Thymus (tissue), 11 donors: ENCODE data around the gene BSG. TPM values are rescaled to one million over a fixed set of nuclear protein-coding genes. Genes with fewer than 3 reads are reported as not detected.
"Not testable (repeated sequence)": the region's sequence is repeated elsewhere in the genome, so short reads cannot be mapped to it uniquely, and the experiment has no call there.

Experiments
- DNase-seq, 9 donors: peaks; one replicate each; pipeline ENCODE4 v3.0.0-alpha.2; 2013; ENCODE audit warnings: low spot score in 9 of 9, low read depth in 6 of 9, missing footprints in 1 of 9
- H3K27ac ChIP-seq, 2 donors: one replicate each; pipeline ENCODE4 v1.5.1; 2013; ENCODE audit warnings: control low read depth in 1 of 2, low read depth in 1 of 2, low read length in 1 of 2, mild to moderate bottlenecking in 1 of 2, moderate library complexity in 1 of 2
- H3K27me3 ChIP-seq, 2 donors: one replicate each; pipeline ENCODE4 v1.5.1; 2013; ENCODE audit warnings: low read length in 1 of 2; ENCODE audit not compliant: control insufficient read depth in 2 of 2, insufficient read depth in 1 of 2
- H3K36me3 ChIP-seq, 2 donors: one replicate each; pipeline ENCODE4 v1.5.1; 2013; ENCODE audit warnings: low read length in 1 of 2, mild to moderate bottlenecking in 1 of 2, moderate library complexity in 1 of 2; ENCODE audit not compliant: control insufficient read depth in 2 of 2, insufficient read depth in 2 of 2
- H3K4me1 ChIP-seq, 2 donors: one replicate each; pipeline ENCODE4 v1.5.1; 2013; ENCODE audit warnings: low read length in 2 of 2; ENCODE audit not compliant: control insufficient read depth in 2 of 2, insufficient read depth in 2 of 2
- H3K4me3 ChIP-seq, 2 donors: one replicate each; pipeline ENCODE4 v1.5.1; 2013; ENCODE audit warnings: low read length in 2 of 2, control low read depth in 1 of 2, mild to moderate bottlenecking in 1 of 2
- H3K9me3 ChIP-seq, 2 donors: one replicate each; pipeline ENCODE4 v1.5.1; 2013; ENCODE audit warnings: low read length in 1 of 2, mild to moderate bottlenecking in 1 of 2; ENCODE audit not compliant: control insufficient read depth in 2 of 2, insufficient read depth in 1 of 2
- WGBS: extraction: QIAGEN DNeasy Blood & Tissue Kit; methylation state at CpG from one replicate; pipeline ENCODE4 v1.1.7; 2013; 5-methylcytosine and 5-hydroxymethylcytosine counted together
- polyA plus RNA-seq: library from polyadenylated mRNA; stranded (reverse); fragments of 200-250 nt; gene quantifications from one replicate; pipeline ENCODE4 v1.2.3, GENCODE V29; 2013
- total RNA-seq: library from RNA; stranded (reverse); fragments of 120-200 nt; gene quantifications from one replicate; pipeline ENCODE4 v1.2.4, GENCODE V29; 2013
- donor health status: healthy.

Gene BSG
- total and polyA plus RNA-seq, 2 donors, result 141 to 155 TPM

DNA sequence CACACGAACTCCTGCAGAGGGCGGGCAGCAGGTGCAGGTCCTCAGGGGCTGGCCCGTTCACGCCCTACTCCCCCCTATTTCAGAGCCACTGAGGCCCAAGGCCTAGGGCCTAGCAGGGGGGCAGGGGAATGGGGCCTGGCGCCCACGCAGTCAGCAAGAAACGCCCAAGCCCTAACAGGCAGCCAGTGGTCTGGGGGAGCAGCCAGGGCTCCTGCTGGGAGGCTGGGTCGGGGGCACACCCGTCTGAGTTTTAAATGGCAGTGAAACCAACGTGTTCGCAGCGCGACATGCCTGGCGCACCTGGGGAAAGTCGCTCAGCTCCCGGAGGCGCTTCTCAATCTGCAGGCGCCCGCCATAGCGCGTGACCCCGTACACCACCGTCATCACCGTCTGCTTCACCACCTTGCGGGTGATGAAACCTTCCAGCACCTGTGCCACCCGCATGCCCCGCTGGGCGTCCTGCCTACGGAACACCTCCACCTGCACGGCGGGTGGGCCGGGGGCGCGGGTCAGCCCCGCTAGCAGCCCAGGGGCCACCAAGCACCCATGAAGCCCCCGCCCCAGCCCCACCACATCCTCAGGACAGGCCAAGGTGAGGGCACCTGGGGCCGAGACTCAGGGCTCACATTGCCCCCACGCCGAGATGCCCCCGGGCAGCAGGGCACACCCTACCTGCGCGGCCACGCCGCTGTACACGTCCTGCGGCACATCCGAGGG, 47.0 kb downstream of the BSG start:
- peaks cover 34 to 75% of the 10 kb centered on the region in 2 donors for H3K36me3 ChIP-seq
- H3K27ac ChIP-seq, result no peak overlapping the region

DNA sequence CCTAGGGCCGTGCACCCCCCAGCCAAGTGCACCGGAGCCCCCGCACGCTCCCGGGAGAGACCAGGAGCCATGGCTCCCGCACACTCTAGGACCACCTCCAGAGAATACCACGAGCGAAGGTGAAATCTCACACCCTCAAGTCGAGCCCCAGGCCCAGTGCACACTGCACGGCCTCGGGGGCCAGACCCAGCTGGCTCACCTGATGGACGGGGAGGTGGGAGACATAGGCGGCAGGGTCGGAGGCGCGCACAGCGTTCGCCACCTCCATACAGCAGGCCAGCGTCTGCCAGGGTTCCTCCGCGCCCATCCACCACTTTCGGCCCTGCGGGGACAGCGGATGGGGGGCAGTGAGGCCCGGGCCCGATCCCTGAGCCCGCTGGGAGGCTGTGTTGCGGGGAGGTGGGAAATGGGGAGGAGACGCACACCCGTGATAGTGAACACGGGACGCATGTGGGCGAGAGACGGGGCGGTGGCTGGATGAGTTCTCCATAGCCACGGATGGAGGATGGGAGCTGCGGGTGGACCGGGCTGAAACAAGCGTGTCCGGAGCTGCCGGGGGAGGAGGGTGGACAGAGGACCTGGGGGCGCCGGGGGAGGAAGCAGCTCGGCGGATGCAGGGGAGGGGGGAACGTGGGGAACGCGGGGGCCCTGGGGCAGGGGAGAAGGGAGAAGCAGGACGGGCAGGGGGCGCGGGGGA, 47.9 kb downstream of the BSG start:
- peaks cover 0 to 3% of the 10 kb centered on the region in 2 donors for H3K9me3 ChIP-seq
- DNase-seq, result no peak
- H3K4me3 ChIP-seq, result no peak overlapping the region
- H3K4me1 ChIP-seq, result no peaks in the 10 kb centered on the region
- WGBS, result 98% methylated on average over 51 of the region's 51 CpGs
- peaks cover 38 to 83% of the 10 kb centered on the region in 2 donors for H3K36me3 ChIP-seq
- H3K27ac ChIP-seq, result no peak overlapping the region
- peaks cover 7 to 13% of the 10 kb centered on the region in 2 donors for H3K27me3 ChIP-seq

More for the DNA sequence above, 47.0 kb downstream of the BSG start:
- no peak overlapping the region for H3K4me3 ChIP-seq
- 95% methylated on average over 47 of the region's 47 CpGs for WGBS
- H3K9me3 ChIP-seq, result peaks cover 0 to 3% of the 10 kb centered on the region in 2 donors
- no peak for DNase-seq
- no peaks in the 10 kb centered on the region for H3K4me1 ChIP-seq
- H3K27me3 ChIP-seq, result peaks cover 13% of the 10 kb centered on the region in 2 donors

DNA sequence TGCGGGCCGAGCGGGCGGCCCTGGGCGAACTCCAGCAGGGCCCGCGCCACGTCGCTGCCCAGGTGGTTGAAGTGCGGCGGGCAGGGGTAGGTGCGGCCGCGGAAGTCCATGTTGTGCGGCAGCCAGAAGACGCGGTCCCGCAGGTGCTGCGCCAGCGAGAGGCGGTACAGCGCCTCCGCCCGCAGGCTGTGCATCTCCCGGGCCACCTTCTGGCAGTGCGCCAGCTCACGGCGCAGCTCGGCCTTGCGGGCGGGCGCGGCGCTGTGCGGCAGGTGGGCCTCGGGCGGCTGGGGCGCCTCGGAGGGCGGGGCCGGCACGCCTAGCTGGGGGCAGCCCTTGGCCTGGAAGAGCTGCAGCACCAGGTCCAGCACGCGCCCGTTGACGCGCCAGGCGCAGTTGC, 48.8 kb downstream of the BSG start:
- H3K27ac ChIP-seq, H3K9me3 ChIP-seq, H3K4me3 ChIP-seq, H3K4me1 ChIP-seq, DNase-seq, H3K27me3 ChIP-seq: not testable (repeated sequence)
- 98% methylated on average over 48 of the region's 48 CpGs for whole genome bisulfite sequencing
- H3K36me3 ChIP-seq, result peaks cover 45 to 86% of the 10 kb centered on the region in 2 donors

DNA sequence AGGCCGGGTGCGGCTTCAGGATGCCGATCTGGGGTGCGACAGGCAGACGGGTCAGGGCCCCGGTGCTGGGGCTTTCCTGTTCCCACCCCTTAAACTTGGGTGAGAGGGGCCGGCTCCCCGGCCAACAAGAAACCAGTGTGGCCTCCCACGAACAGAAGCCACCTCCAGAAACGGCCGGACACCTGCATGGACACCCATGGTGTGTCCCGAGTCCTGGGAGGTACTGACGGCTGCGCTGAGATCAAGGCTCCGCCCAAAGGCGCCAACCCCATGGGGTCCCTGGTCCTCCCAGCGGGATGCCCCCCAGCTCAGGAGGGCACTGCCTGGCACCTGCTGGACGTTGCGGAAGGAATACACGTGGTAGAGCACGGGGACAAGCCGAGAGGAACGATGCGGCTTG, 49.4 kb downstream of the BSG start:
- H3K27me3 ChIP-seq, result peaks cover under 1 to 2% of the 10 kb centered on the region in 2 donors
- H3K4me3 ChIP-seq, result no peak overlapping the region
- H3K9me3 ChIP-seq, result no peaks in the 10 kb centered on the region
- peaks cover 45 to 86% of the 10 kb centered on the region in 2 donors for H3K36me3 ChIP-seq
- H3K27ac ChIP-seq, result no peak overlapping the region
- whole genome bisulfite sequencing, result 97% methylated on average over 24 of the region's 24 CpGs
- no peak for DNase-seq
- no peaks in the 10 kb centered on the region for H3K4me1 ChIP-seq

DNA sequence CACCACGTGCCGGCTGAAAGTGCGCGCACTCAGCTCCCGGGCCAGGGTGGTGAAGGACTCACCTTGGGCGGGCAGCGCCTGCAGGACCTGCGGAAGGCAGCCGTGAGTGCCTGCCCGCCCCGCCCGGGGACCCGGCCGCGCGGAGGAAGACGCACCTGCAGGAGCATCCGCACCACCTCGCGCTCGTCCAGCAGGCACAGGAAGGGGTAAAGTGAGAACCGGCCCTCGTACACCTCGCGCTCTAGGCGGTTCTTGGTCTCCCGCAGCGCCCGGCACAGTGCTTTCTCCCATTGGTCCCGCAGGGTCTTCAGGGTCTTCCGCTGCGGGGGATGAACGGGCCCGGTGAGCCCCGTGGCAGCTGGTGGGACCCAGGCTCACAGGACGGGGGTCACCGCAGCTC, 50.3 kb downstream of the BSG start:
- Histone ChIP-seq H3K4me1 (no peaks in the 10 kb centered on the region), H3K27ac (no peak overlapping the region), H3K27me3 (no peaks in the 10 kb centered on the region), H3K9me3 (no peaks in the 10 kb centered on the region), H3K4me3 (no peak overlapping the region), H3K36me3 (peaks cover 48 to 77% of the 10 kb centered on the region in 2 donors)
- DNase-seq, result no peak
- whole genome bisulfite sequencing, result 96% methylated on average over 37 of the region's 37 CpGs

DNA sequence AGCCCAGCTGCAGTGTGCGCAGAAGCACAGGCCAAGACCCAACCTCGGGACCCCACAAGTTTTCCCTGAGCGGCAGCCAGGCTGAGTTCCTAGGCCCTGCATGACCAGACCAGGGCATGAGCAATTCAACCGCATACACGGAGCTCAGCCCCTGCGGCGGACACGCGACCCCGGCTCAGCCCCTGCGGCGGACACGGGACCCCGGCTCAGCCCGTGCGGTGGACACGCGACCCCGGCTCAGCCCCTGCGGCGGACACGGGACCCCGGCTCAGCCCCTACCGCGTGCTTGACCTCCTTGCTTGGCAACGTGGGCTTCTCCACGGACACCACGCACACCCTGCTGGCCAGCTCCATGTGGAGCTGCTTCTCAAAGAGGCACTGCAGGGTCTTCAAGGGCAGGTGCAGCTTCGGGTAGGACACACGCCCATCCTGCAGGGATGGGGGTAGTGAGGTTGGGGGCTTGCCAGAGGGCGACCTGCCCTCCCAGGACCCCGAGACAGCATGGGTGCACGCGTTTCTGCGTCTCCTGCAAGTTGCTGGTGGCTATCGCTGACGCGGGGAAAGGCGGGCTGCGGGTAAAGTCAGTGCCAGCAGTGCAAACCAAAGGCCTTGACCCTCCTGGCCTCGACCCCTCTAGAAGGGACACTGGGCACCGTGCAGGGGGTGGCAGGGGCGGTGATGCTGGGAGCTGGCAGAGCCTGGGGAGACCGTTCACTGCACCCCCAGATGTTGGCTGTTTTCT, 51.0 kb downstream of the BSG start:
- no peaks in the 10 kb centered on the region for H3K9me3 ChIP-seq
- WGBS, result 98% methylated on average over 44 of the region's 44 CpGs
- no peak overlapping the region for H3K27ac ChIP-seq
- no peak overlapping the region for H3K4me3 ChIP-seq
- H3K27me3 ChIP-seq, result no peaks in the 10 kb centered on the region
- H3K4me1 ChIP-seq, result no peaks in the 10 kb centered on the region
- no peak for DNase-seq
- peaks cover 50 to 74% of the 10 kb centered on the region in 2 donors for H3K36me3 ChIP-seq

DNA sequence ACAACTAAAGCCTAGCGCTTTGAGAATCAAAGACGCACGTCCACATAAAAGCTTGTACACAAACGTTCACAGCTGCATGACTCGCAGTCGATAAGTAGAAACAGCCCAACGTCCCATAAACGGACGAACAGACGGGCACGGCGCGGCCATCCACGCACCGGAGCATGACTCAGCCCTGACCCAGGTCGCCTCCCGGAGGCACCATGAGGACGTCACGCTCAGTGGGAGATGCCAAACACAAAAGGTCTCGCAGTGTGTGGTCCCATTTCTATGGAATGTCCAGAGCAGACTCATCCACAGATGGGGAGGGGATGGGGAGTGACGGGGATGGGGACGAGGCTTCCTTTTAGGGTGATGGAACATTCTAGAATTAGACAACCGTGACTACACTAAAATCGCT, 51.6 kb downstream of the BSG start:
- Histone ChIP-seq H3K4me3 (no peak overlapping the region), H3K27me3 (no peaks in the 10 kb centered on the region), H3K36me3 (peaks cover 48 to 74% of the 10 kb centered on the region in 2 donors), H3K27ac (no peak overlapping the region), H3K9me3 (no peaks in the 10 kb centered on the region), H3K4me1 (no peaks in the 10 kb centered on the region)
- WGBS, result 96% methylated on average over 24 of the region's 24 CpGs
- no peak for DNase-seq

DNA sequence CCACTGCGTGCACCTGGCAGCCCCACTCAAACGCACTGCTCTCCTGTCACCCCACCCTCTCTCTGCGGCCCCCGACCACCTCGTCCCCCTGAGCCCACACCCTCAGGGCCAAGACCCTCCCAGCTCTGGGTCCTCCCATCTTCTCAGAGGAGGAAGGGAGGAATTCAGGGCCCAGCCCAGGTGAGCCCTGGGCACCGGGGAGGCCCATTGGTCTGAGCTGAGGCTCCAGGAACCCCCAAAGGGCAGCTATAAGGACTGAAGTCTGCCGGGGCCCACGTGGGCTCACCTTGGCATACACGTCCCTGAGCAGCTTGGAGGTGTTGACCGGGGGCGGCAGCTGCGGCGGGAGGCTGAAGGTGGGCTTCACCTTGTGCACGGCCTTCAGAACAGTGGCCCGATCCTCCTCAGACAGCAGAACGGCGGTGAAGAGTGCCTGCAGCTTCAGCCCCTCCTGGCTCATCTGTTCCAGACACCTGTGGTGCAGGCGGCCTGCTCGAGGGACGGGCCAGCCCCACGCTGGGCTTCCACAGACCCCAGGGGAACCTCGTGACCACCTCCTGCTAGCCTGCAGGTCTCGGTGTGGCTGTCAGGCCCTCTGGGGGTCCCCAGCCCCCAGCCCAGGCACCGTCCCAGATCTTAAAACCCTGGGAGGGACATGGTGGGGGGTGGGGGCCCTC, 52.2 kb downstream of the BSG start:
- H3K36me3 ChIP-seq, result peaks cover 46 to 70% of the 10 kb centered on the region in 2 donors
- H3K27me3 ChIP-seq, result no peaks in the 10 kb centered on the region
- H3K27ac ChIP-seq, result no peak overlapping the region
- WGBS, result 97% methylated on average over 24 of the region's 24 CpGs
- H3K4me3 ChIP-seq, result no peak overlapping the region
- DNase-seq, result no peak
- H3K4me1 ChIP-seq, result no peaks in the 10 kb centered on the region
- H3K9me3 ChIP-seq, result no peaks in the 10 kb centered on the region
